Measurements from ENCODE around the gene CNIH4.

The CNIH4 gene

GRCh38 chr1:224329484-224329841, 27.2 kb upstream of the CNIH4 start:
- H3K4me2 ChIP-seq (ENCODE audit: low read length) = peak overlapping the region; percentile 79
- WGBS (ENCODE audit: extremely low coverage, insufficient coverage, insufficient read length) = no CpG with 5 or more reads among the region's 7 CpGs
- no peak for DNase-seq

DNA sequence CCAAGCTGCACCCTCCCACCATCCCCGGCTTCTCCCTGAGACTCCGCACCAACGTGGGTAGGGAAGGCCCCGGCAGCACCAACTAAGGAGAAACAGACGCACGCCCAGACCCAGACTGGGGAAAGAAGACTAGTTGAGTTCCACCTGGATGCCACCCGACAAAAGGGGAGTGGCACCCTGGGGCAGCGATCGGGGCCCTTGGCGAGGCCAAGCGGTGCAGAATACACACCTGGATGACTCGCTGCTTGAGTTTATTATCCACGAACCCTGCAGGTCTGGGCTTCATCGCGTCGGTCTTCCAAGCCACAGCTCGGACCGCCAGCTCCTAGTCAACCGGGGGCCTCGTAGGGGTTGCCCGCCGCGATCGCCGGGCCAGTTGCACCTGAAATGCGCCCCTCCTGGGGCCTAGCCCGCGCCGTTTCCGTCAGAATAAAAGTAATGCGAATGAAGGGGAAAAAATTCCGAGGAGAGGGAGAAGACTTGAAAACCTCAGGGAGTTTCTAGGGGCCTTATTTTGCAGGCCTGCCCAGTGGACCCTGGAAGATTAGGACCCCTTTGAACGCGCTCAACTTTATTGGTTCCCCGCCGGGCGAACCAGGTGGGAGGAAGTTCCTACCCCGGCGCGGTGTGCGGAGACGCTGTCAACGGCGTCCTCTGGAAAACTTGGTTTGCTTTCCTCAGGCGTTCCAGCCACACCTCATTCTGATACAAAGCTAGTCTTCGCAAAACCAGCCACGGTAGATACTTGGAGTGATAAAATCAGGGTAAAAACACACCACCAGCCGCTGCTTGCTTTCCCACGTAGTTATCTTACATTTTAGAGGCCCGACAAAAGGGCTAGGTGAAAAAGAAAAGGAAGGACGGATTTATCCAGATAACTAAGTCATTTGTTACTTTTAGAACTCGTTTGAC, 26.6 kb upstream of the CNIH4 start, which contains the start of gene NVL:
NVL (minus strand) TSS at position 331 of the 912 bp plus-strand sequence; CDS start at position 286, 45 bp downstream.
- Histone ChIP-seq H3K18ac (ENCODE audit: low read length) (peak within 1 kb of the TSS; percentile 71), H2AFZ (ENCODE audit: insufficient read depth, low read length, poor library complexity) (peak within 1 kb of the TSS; percentile 42), H3K27ac (ENCODE audit: low read depth, low read length) (peak within 1 kb of the TSS; percentile 79), H3K36me3 (ENCODE audit: control insufficient read depth in 1 of 2, insufficient read depth in 2 of 2, low read length in 2 of 2) (peaks cover 0 to 8% of the 10 kb centered on the region in 2 experiments), H3K9ac (ENCODE audit: low read length) (peak within 1 kb of the TSS; percentile 93), H3K4ac (ENCODE audit: low read depth, low read length) (peak within 1 kb of the TSS; percentile 72), H3K79me1 (ENCODE audit: low read length) (peaks cover 6% of the 10 kb centered on the region), H4K8ac (ENCODE audit: low read depth, low read length) (peak within 1 kb of the TSS; percentile 84), H2AK5ac (ENCODE audit: low read length) (no peak within 1 kb of the TSS), H3K27me3 (ENCODE audit: insufficient read depth, low read length) (no peaks in the 10 kb centered on the region), H2BK12ac (ENCODE audit: low read length) (peak within 1 kb of the TSS; percentile 6), H3K23ac (ENCODE audit: low read length) (no peak within 1 kb of the TSS), H3K79me2 (ENCODE audit: control insufficient read depth, insufficient read depth, low read length, poor library complexity) (peaks cover 3% of the 10 kb centered on the region), H2BK120ac (ENCODE audit: insufficient read depth, low read length, poor library complexity) (peak within 1 kb of the TSS; percentile 90), H3K4me2 (ENCODE audit: low read length) (peak within 1 kb of the TSS; percentile 79), H4K12ac (ENCODE audit: low read depth, low read length) (peak within 1 kb of the TSS; percentile 17), H3K14ac (ENCODE audit: low read length) (peak within 1 kb of the TSS; percentile 43), H3K9me3 (ENCODE audit: insufficient read depth, low read depth, low read length) (no peaks in the 10 kb centered on the region), H3K4me1 (ENCODE audit: control insufficient read depth in 1 of 2, insufficient read depth in 2 of 2, low read length in 2 of 2) (peaks cover 0 to 2% of the 10 kb centered on the region in 2 experiments), H4K91ac (ENCODE audit: low read depth, low read length) (peak within 1 kb of the TSS; percentile 86), H3K4me3 (ENCODE audit: low read depth, low read length) (peak within 1 kb of the TSS; percentile 95), H2BK5ac (ENCODE audit: low read depth, low read length, poor library complexity) (peak within 1 kb of the TSS; percentile 96)
- no CpG with 5 or more reads among the region's 52 CpGs for WGBS (ENCODE audit: extremely low coverage, insufficient coverage, insufficient read length)
- peak; percentile 83 to 92 for DNase-seq

More at GRCh38 chr1:224329484-224329841, 27.2 kb upstream of the CNIH4 start:
- H3K27me3 ChIP-seq (ENCODE audit: insufficient read depth, low read length) = no peaks in the 10 kb centered on the region
- H2BK12ac ChIP-seq (ENCODE audit: low read length) = no peak overlapping the region
- H2AK5ac ChIP-seq (ENCODE audit: low read length) = no peak overlapping the region
- H3K18ac ChIP-seq (ENCODE audit: low read length) = peak overlapping the region; percentile 71
- peak overlapping the region; percentile 93 for H3K9ac ChIP-seq (ENCODE audit: low read length)
- peak overlapping the region; percentile 84 for H4K8ac ChIP-seq (ENCODE audit: low read depth, low read length)
- H3K27ac ChIP-seq (ENCODE audit: low read depth, low read length) = peak overlapping the region; percentile 79
- peak overlapping the region; percentile 86 for H4K91ac ChIP-seq (ENCODE audit: low read depth, low read length)
- H2BK120ac ChIP-seq (ENCODE audit: insufficient read depth, low read length, poor library complexity) = peak overlapping the region; percentile 90
- H3K23ac ChIP-seq (ENCODE audit: low read length) = no peak overlapping the region
- peaks cover 6% of the 10 kb centered on the region for H3K79me1 ChIP-seq (ENCODE audit: low read length)
- no peak overlapping the region for H4K12ac ChIP-seq (ENCODE audit: low read depth, low read length)
- peaks cover 0 to 9% of the 10 kb centered on the region in 2 experiments for H3K36me3 ChIP-seq (ENCODE audit: control insufficient read depth in 1 of 2, insufficient read depth in 2 of 2, low read length in 2 of 2)
- peak overlapping the region; percentile 28 for H2AFZ ChIP-seq (ENCODE audit: insufficient read depth, low read length, poor library complexity)
- peak overlapping the region; percentile 37 for H3K4ac ChIP-seq (ENCODE audit: low read depth, low read length)
- peaks cover 3% of the 10 kb centered on the region for H3K79me2 ChIP-seq (ENCODE audit: control insufficient read depth, insufficient read depth, low read length, poor library complexity)
- no peaks in the 10 kb centered on the region for H3K9me3 ChIP-seq (ENCODE audit: insufficient read depth, low read depth, low read length)
- H2BK5ac ChIP-seq (ENCODE audit: low read depth, low read length, poor library complexity) = peak overlapping the region; percentile 96
- H3K4me1 ChIP-seq (ENCODE audit: control insufficient read depth in 1 of 2, insufficient read depth in 2 of 2, low read length in 2 of 2) = peaks cover 0 to 2% of the 10 kb centered on the region in 2 experiments
- peak overlapping the region; percentile 95 for H3K4me3 ChIP-seq (ENCODE audit: low read depth, low read length)
- H3K14ac ChIP-seq (ENCODE audit: low read length) = peak overlapping the region; percentile 43

DNA sequence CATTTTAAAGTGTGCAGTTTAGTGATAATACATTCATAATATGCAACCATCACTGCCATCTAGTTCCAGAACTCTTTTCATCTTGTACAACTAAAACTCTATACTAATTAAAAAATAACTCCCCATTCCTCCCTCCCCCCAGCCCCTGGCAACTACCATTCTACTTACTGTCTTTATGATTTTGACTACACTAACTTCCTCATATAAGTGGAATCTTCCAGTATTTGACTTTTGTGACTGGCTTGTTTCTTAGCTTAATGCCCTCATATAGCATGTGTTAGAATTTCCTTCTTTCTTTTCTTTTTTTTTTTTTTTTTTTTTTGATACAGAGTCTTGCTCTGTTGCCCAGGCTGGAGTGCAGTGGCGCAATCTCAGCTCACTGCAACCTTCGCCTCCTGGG, 25.4 kb upstream of the CNIH4 start:
- no peak overlapping the region for H2BK120ac ChIP-seq (ENCODE audit: insufficient read depth, low read length, poor library complexity)
- H3K36me3 ChIP-seq (ENCODE audit: control insufficient read depth in 1 of 2, insufficient read depth in 2 of 2, low read length in 2 of 2) = peaks cover 0 to 3% of the 10 kb centered on the region in 2 experiments
- H2BK5ac ChIP-seq (ENCODE audit: low read depth, low read length, poor library complexity) = no peak overlapping the region
- H2BK12ac ChIP-seq (ENCODE audit: low read length) = no peak overlapping the region
- H3K79me1 ChIP-seq (ENCODE audit: low read length) = peaks cover 6% of the 10 kb centered on the region
- H3K14ac ChIP-seq (ENCODE audit: low read length) = no peak overlapping the region
- no peak overlapping the region for H2AK5ac ChIP-seq (ENCODE audit: low read length)
- no peak overlapping the region for H4K91ac ChIP-seq (ENCODE audit: low read depth, low read length)
- no peak overlapping the region for H3K9ac ChIP-seq (ENCODE audit: low read length)
- no peak overlapping the region for H3K23ac ChIP-seq (ENCODE audit: low read length)
- H2AFZ ChIP-seq (ENCODE audit: insufficient read depth, low read length, poor library complexity) = no peak overlapping the region
- H3K4me1 ChIP-seq (ENCODE audit: control insufficient read depth in 1 of 2, insufficient read depth in 2 of 2, low read length in 2 of 2) = peaks cover 0 to 2% of the 10 kb centered on the region in 2 experiments
- no peak overlapping the region for H3K4ac ChIP-seq (ENCODE audit: low read depth, low read length)
- H3K79me2 ChIP-seq (ENCODE audit: control insufficient read depth, insufficient read depth, low read length, poor library complexity) = peaks cover 3% of the 10 kb centered on the region
- no peak overlapping the region for H4K12ac ChIP-seq (ENCODE audit: low read depth, low read length)
- H3K4me2 ChIP-seq (ENCODE audit: low read length) = no peak overlapping the region
- no peak overlapping the region for H3K27ac ChIP-seq (ENCODE audit: low read depth, low read length)
- H3K4me3 ChIP-seq (ENCODE audit: low read depth, low read length) = no peak overlapping the region
- H4K8ac ChIP-seq (ENCODE audit: low read depth, low read length) = no peak overlapping the region
- H3K18ac ChIP-seq (ENCODE audit: low read length) = no peak overlapping the region
- no peak for DNase-seq
- no CpG with 5 or more reads among the region's 2 CpGs for WGBS (ENCODE audit: extremely low coverage, insufficient coverage, insufficient read length)
- no peaks in the 10 kb centered on the region for H3K9me3 ChIP-seq (ENCODE audit: insufficient read depth, low read depth, low read length)
- H3K27me3 ChIP-seq (ENCODE audit: insufficient read depth, low read length) = no peaks in the 10 kb centered on the region

- Histone ChIP-seq H3K27me3 (ENCODE audit: insufficient read depth, low read length) (no peaks in the 10 kb centered on the region), H4K91ac (ENCODE audit: low read depth, low read length) (no peak overlapping the region), H3K9ac (ENCODE audit: low read length) (no peak overlapping the region), H4K12ac (ENCODE audit: low read depth, low read length) (no peak overlapping the region), H3K36me3 (ENCODE audit: control insufficient read depth in 1 of 2, insufficient read depth in 2 of 2, low read length in 2 of 2) (peaks cover 0 to 3% of the 10 kb centered on the region in 2 experiments), H3K79me2 (ENCODE audit: control insufficient read depth, insufficient read depth, low read length, poor library complexity) (peaks cover 3% of the 10 kb centered on the region), H3K4me3 (ENCODE audit: low read depth, low read length) (no peak overlapping the region), H3K23ac (ENCODE audit: low read length) (no peak overlapping the region), H2BK120ac (ENCODE audit: insufficient read depth, low read length, poor library complexity) (no peak overlapping the region), H3K9me3 (ENCODE audit: insufficient read depth, low read depth, low read length) (no peaks in the 10 kb centered on the region), H3K79me1 (ENCODE audit: low read length) (peaks cover 6% of the 10 kb centered on the region), H3K27ac (ENCODE audit: low read depth, low read length) (no peak overlapping the region), H3K4me2 (ENCODE audit: low read length) (no peak overlapping the region), H4K8ac (ENCODE audit: low read depth, low read length) (no peak overlapping the region), H3K14ac (ENCODE audit: low read length) (no peak overlapping the region), H2BK5ac (ENCODE audit: low read depth, low read length, poor library complexity) (no peak overlapping the region), H3K4me1 (ENCODE audit: control insufficient read depth in 1 of 2, insufficient read depth in 2 of 2, low read length in 2 of 2) (peaks cover 0 to 2% of the 10 kb centered on the region in 2 experiments), H2AK5ac (ENCODE audit: low read length) (no peak overlapping the region), H2AFZ (ENCODE audit: insufficient read depth, low read length, poor library complexity) (no peak overlapping the region), H3K18ac (ENCODE audit: low read length) (no peak overlapping the region), H3K4ac (ENCODE audit: low read depth, low read length) (no peak overlapping the region), H2BK12ac (ENCODE audit: low read length) (no peak overlapping the region)
- no CpG with 5 or more reads among the region's 2 CpGs for WGBS (ENCODE audit: extremely low coverage, insufficient coverage, insufficient read length)
- no peak for DNase-seq
Measured at GRCh38 chr1:224331824-224332223, 24.9 kb upstream of the CNIH4 start.
